Measurements from ENCODE around the gene KAT7.

The KAT7 gene

DNA sequence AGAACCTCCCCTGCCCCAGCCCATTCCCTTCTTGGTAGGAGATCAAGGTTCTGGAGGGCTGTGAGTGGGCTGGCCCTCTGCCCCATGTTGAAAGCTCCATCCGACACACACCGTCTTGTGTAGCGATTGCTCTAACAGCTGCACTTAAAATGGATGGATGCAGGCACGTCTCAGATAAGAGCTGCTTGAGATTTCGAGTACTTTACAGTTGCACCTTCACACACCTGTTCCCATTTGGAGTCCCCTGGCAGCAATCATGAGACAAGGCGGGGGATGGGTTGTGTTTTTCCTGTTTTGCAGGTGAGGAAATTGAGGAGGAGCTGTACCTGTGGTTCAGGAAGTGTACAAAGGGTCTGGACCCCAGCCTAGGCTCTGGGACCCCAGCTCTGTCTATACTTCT, 85.0 kb downstream of the KAT7 start:
- no peak for DNase-seq

DNA sequence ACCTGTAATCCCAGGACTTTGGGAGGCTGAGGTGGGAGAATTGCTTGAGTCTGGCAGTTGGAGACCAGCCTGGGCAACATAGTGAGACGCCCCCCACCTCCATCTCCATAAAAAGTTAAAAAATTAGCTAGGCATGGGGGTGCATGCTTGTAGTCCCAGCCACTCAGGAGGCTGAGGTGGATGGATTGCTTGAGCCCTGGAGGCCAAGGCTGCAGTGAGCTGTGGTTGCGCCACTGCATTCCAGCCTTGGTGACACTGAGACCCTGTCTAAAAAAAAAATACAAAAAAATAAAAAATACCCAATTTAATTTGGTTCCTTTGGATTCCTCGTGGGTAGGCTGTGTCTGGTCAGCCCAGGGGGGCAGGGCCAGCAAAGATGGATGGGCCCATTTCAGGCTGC, 85.4 kb downstream of the KAT7 start:
- DNase-seq: no peak

DNA sequence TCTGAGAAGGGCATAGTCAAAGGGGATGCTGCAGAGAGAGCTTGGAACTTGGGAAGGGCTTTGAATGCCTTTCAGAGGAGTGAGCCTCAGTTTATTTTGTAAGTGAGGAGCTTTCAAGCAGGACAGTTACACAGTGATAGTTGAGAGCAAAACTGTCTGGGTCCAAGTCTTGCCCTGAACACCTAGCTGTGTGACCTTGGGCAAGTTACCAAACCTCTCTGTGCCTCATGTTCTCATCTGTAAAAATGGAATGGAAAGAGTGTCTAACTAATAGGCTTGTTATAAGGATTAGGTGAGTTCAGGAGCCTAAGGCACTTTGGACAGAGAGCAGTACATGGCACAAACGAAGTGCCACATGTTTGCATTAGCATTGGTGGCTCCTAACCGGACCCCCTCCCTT, 86.4 kb downstream of the KAT7 start:
- DNase-seq: no peak

DNA sequence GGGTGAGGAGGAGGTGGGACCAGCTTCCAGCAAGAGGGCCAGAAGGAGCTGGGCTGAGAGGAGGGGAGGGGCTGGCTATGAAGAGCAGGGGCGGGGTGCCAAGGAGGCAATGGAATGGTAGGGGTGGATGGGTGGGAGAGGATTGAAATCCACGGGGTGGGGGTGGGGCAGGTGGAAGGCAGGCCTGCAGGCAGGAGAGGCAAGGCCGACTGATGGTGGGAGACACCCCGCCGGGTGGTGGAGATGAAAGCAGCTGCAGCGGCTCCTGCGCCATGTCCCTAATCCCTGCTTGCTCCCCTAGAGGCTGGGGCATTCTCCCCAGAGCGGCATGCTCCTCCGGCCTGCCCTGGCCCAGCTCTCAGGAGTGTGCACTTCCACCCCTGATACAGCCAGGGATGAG, 87.2 kb downstream of the KAT7 start:
- no peak for DNase-seq

DNA sequence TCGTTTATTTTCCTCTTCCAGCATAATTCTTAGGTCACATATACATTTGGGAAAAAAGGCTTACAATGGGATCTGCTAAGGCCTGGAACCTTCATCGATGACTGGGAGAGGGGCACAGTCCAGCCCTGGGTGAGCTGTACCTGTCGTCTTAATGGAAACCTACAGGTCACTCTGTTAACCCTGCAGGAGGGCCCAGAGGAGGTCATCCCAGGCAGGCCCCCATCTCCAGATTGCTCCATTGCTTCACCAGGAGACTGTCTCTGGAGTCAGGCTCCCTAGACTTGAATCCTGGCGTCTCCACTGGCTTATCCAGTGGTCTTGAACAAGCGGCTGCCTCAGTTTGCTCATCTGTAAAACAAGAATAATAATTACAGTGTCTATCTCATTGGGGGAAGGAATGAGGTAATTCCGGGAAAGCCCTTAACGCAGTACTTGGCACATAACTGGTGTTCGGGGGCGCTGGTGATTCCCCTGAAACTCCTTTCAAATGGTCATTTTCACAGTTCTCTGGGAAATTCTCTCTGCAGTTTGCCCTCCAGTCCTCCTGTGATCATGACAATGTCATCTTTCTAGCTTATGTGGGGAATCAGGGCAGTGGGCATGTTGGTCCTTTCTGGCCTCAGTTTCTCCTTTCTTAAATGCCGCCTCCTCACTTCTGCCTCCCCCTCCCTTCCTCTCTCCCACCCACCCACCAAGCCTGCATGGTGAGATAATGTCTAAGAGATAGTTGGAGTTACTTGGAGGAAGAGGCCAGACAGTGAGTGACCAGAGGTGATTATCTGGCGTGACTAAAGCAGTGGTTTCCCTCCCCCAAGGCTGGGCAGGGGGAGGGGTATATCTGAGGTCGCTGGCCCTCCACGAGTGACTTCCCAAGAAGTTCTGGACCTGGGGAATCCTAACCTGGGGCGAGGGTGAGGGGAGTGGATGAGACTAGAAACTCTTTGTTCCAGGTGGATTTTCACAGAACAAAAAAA, 90.7 kb downstream of the KAT7 start:
- DNase-seq: no peak

DNA sequence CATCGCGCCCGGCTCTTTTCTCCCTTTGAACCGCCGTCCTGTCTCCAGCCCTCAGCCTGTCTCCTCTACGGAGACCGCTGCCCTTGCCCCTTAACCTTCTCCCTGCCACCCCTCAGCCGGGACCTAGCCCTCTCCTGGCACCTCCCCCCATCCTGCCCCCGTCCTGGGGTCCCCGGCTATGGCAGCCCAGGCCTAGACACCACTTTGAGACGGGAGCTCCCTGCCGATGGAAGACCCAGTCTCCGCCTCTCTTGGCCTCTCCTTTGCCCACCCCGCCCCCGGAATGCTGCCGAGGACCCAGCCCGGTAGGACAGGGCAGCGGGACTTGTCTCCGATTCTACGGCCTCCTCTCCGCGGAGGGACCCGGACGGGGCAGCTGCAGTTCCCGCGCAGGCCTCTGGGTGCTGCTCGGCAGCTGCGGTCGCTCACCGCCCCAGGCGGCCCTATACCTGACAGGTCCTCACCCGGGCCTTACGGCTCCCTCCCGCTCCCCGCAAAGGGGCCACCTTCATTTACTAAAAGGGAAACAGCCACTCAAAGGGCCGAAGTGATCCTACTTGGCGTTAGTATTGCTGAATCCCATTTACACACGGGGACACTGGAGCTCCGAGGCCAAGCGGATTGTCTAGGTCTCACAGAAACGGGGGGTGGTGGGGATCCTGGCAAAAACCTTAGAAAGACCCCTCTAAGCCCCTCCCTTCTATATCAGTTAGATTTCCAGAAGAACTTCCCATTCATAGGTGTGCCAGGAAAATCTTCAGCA, 92.0 kb downstream of the KAT7 start:
- DNase-seq: peak; percentile 45

DNA sequence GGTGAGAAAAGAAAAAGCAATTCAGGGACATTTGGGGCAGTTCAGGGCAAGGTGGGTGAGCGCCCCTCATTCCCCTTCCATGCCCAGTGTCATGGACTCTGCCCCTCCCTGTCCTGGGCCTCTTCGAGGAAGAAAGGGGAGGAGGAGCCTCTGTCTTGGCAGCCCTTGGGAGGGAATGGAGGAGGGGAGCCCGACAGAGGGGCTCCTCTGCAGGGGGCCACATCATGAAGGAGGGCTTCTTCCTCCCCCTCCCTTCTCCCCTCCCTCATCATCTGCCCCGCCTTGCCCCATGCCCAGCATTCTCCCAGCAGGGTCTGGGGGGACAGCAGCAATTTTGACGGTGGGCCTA, 92.5 kb downstream of the KAT7 start:
- DNase-seq: no peak

DNA sequence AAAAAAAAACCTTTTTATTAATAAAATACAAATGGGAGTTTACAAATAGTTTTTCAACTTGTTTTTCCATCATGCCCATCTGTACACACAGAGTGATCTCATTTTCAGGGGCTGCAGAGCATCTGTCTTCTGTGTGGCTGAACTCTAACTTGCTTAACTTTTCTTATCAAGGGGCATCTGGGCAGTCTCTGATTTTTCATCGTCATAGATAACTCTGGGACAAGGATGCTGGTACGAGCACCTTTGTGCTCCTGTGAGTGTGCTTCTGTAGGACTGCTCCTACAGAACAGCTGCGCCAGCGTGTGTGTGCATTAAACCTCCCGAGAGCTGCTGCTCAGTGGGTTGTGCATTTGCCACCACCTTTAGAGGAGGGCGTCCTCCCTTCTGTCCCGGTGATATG, 94.0 kb downstream of the KAT7 start:
- DNase-seq: no peak

Measured in fibroblast of upper back skin (primary cell).